ENCODE measurements around the gene MGAT1. TPM values are rescaled to one million over a fixed set of nuclear protein-coding genes. Genes with fewer than 3 reads are reported as not detected.
A peak's percentile ranks its signal among the peaks of the same experiment; 100 is the strongest.
"Not testable (repeated sequence)": the region's sequence is repeated elsewhere in the genome, so short reads cannot be mapped to it uniquely, and the experiment has no call there.

The MGAT1 gene
- total RNA-seq, 1 donor from 2014 or later: 88.0 TPM

GRCh38 chr5:180785121-180785781, 17.4 kb downstream of the MGAT1 start:
- peak; percentile 40 for DNase-seq

DNA sequence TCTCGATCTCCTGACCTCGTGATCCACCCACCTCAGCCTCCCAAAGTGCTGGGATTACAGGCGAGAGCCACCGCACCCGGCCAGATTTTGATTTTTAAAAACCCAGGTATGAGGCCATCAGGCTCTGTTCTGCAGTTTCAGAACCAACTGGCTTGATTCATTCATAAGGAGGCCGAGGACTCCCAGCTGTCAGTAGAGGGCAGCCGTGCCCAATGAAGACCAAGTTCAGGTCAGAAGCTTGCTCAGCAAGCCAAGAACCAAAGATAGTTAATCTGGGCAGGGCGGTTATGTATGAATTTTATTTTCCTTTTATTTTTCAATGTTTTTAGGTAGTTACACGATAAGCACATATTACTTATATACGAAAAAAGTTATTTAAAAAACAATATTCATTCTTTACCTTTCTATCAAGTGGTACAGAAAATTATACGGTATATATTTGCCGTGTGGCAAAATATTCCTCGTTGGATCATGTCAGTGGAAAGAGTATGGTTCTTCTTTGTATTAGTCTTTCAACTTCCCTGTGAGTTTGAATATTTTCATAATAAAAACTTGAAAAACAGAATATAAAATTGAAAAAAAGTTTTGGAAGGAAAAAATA, 18.0 kb downstream of the MGAT1 start:
- DNase-seq: peak; percentile 91

DNA sequence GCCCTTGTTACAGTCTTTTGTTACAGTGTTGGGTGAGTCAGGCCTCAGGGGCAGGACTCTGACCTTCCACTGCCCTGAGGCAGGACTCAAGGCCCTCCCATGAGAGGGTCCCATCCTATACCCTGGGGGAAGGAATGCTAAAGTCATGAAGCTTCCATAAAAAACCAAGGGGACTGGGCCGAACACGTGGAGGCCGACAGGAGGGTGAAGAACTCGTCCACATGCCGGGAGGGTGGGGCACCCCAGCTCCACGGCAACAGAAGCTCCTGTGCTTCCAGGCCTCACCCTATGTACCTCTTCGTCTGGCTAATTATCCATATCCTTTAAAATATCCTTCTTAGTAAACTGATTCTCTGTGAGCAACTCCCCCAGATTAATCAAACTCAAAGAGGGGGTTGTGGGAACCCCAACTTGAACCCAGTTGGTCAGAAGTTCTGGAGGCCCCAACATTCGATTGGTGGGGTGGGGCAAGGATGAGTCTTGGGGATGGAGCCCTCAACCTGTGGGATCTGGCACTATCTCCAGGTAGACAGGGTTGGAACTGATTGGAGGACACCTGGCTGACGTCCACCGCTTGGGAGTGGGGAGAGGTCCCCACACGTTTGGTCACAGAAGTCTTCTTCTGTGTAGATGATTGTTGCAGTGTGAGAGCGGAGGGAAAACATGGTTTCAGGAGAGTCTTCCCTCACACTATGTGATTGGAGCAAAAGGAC, 19.1 kb downstream of the MGAT1 start:
- no peak for DNase-seq

DNA sequence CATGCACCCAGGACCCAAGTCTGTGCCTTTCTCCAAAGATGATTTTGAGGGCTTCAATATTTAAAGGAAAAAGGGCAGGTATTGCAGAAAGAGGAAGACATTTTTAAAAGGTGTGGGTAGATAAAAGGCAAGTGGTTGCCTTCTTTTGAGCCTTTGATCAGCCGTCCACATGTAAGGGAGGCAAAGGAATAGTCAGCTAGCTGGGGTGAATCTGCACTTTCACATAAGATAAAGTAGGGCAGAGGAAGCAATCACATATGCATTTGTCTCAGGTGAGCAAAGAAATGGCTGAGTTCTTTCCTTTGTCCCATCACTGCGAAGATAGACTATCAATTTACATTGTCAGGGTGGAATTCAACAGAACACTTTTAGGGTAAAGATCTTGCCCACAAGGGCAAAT, 19.9 kb downstream of the MGAT1 start:
- no peak for DNase-seq

GRCh38 chr5:180781900-180782326, 20.7 kb downstream of the MGAT1 start:
- DNase-seq: not testable (repeated sequence)

- DNase-seq: no peak
Measured at GRCh38 chr5:180779985-180780610, 22.5 kb downstream of the MGAT1 start.

DNA sequence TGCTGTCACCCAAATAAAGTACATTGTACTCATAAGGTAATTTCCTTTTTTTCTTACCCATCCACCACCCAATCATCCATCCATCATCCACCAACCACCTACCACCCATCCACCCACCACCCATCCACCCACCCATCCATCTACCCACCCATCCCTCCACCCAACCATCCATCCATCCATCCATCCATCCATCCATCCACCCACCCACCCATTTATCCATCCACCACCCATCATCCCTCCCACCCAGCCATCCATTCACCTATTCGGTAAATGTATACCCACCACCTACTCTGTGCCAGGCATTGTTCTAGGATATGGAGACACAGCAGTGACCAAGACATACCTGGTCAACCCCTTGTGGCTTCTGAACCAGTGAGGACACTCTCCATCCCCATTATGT, 25.1 kb downstream of the MGAT1 start:
- DNase-seq: no peak

DNA sequence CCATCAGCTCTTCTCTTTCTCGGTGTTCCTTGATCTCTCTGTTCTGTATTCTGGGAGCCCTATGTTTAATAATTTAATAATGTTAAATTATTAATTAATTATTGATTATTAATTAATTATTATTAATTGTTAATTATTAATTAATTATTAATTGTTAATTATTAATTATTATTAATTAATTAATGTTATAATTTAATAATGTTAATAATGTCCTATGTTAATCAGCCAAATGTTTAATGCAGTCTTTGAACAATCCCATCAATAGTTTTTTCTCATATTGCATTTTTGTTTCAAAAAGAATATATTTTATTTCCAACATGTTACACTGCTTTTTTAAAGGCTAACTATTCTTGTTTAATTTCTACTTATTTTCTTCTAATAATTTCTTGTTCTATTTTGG, 26.2 kb downstream of the MGAT1 start:
- no peak for DNase-seq

- DNase-seq: no peak
Measured at GRCh38 chr5:180775624-180776023, 27.0 kb downstream of the MGAT1 start.

GRCh38 chr5:180771839-180772238, 30.8 kb downstream of the MGAT1 start:
- DNase-seq: no peak

GRCh38 chr5:180769821-180770220, 32.8 kb downstream of the MGAT1 start:
- no peak for DNase-seq

GRCh38 chr5:180755601-180756000, 47.0 kb downstream of the MGAT1 start:
- no peak for DNase-seq

DNA sequence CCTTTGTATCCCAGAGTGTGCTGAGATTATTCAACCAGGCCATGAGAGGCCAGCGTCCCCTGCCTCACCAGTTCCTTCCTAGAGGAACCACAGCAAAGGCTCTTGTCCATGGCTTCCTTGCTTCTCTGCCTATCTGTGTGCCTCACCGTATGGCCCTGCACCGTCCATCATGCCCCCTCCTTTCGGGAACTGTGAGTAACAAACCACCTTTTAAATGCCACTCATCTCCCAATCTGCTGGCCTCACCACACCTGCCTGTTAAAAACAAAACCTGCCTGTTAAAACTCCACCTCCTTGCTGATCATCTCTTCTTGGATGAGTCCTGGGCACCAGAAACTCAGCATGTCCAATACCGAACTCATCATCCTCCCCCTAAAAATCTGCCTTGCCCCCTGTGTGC, 58.4 kb downstream of the MGAT1 start:
- DNase-seq: no peak

GRCh38 chr5:180742727-180743126, 59.9 kb downstream of the MGAT1 start:
- DNase-seq: no peak

- DNase-seq: not testable (repeated sequence)
Measured at GRCh38 chr5:180740953-180741352, 61.7 kb downstream of the MGAT1 start.

GRCh38 chr5:180739958-180740357, 62.6 kb downstream of the MGAT1 start, which contains the start of gene OR2Y1:
TSS of gene OR2Y1 (minus strand) at chr5:180740058. CDS start at chr5:180740058, 0 bp downstream.
- no peak for DNase-seq

- no peak for DNase-seq
Measured at GRCh38 chr5:180739271-180739670, 63.3 kb downstream of the MGAT1 start.

DNA sequence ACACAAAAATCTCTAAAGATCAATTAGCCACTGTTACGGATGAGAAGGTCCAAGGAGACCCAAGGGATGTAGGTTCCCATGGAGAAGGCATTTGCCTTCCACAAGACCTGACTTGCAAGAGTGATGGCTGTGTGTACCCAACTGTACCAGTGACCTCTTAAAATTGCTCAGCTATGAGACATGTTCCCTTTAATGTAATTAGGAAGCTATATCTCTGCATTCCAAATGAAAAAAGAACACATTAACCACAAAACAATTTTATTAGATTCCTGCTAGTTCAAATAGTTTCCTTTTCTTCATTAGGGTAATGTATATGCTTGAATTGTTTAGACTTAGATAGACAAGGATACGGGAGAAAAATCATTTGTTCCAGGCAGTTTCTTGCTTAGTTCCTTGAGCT, 66.1 kb downstream of the MGAT1 start:
- no peak for DNase-seq

Other genes starting within 250 kb of the MGAT1 start
- 16.5 TPM for gene SCGB3A1, start 211.3 kb downstream of the MGAT1 start, total RNA-seq
- gene FLT4, start 153.2 kb downstream of the MGAT1 start, total RNA-seq: 21.8 TPM
- gene OR2Y1, start 62.7 kb downstream of the MGAT1 start, total RNA-seq: not detected
- gene ZFP62, start 58.5 kb upstream of the MGAT1 start, total RNA-seq: 38.4 TPM
- gene BTNL8, start 96.4 kb upstream of the MGAT1 start, total RNA-seq: not detected
- gene BTNL3, start 186.0 kb upstream of the MGAT1 start, total RNA-seq: not detected
- 5.8 TPM for gene BTNL9, start 237.5 kb upstream of the MGAT1 start, total RNA-seq